HepG2 (cell line): ENCODE results near the gene PRDM15. TPM values are rescaled to one million over a fixed set of nuclear protein-coding genes. Genes with fewer than 3 reads are reported as not detected.

ENCODE experiments used
- CBX1 ChIP-seq: IDR thresholded peaks from one replicate; pipeline ENCODE4 v1.6.1; 2016; ENCODE audit warnings: antibody characterized with exemption, low read depth
- KAT8 ChIP-seq: IDR thresholded peaks from 2 replicates; pipeline ENCODE4 v1.6.1; 2016; ENCODE audit warnings: missing genetic modification reagents, missing compliant biosample characterization
- PCBP1 ChIP-seq: fragments of 200-400 bp; formaldehyde crosslinking; IDR thresholded peaks from 2 replicates; pipeline ENCODE4 v1.6.1; 2017; ENCODE audit warnings: mild to moderate bottlenecking, low read depth, low read length, borderline replicate concordance
- POLR2G ChIP-seq: fragments of 200-400 bp; formaldehyde crosslinking; IDR thresholded peaks from 2 replicates; pipeline ENCODE4 v1.6.1; 2018; ENCODE audit warnings: mild to moderate bottlenecking, low read depth, low read length, moderate library complexity
- REL ChIP-seq: sonication (generic); formaldehyde crosslinking; conservative IDR thresholded peaks from 2 replicates; pipeline ENCODE4 v1.8.0; 2022; ENCODE audit warnings: mild to moderate bottlenecking, missing genetic modification reagents, moderate library complexity
- RFX5 ChIP-seq: IDR thresholded peaks from 2 replicates; pipeline ENCODE4 v1.6.1; 2011; ENCODE audit warnings: low read depth, low read length, improper control_type of control experiment
- ZFP36 ChIP-seq: fragments of 150-350 bp; IDR thresholded peaks from 2 replicates; pipeline ENCODE4 v1.6.1; 2018; ENCODE audit warnings: borderline replicate concordance, low read length, low read depth; ENCODE audit not compliant: partially characterized antibody
- ZNF253 ChIP-seq: sonication (generic); formaldehyde crosslinking; IDR thresholded peaks from 2 replicates; pipeline ENCODE4 v1.8.0; 2022; ENCODE audit warnings: mild to moderate bottlenecking, missing genetic modification reagents, borderline replicate concordance
- ZNF768 ChIP-seq: sonication (generic); formaldehyde crosslinking; IDR thresholded peaks from 2 replicates; pipeline ENCODE4 v1.4.0; 2020; ENCODE audit warnings: missing genetic modification reagents
- polyA plus RNA-seq, 8 experiments: library from polyadenylated mRNA; depleted of rRNA in 3 of 8; stranded (reverse) in 7 of 8; unstranded in 1 of 8; fragments of >200 nt; fragmentation: Illumina TruSeq in 4 of 8; extraction: Trizol in 4 of 8; gene quantifications; 2 replicates each; pipeline versions ENCODE4 v1.2.1 to v1.2.3, GENCODE V29; 2011 to 2016; ENCODE audit warnings: low read depth in 4 of 8, missing spikeins in 1 of 8, mixed read lengths in 1 of 8; ENCODE audit not compliant: insufficient read depth in 1 of 8
- total RNA-seq, 5 experiments: library from RNA; depleted of rRNA; stranded (reverse); fragments of >200 nt; fragmentation: Illumina TruSeq; extraction: Trizol; gene quantifications; 2 replicates each; pipeline ENCODE4 v1.2.3, GENCODE V29; 2016; ENCODE audit warnings: low read depth in 1 of 5
- TF ChIP-seq, protein P1 (sequence below): sonication (generic); formaldehyde crosslinking; IDR thresholded peaks from 2 replicates; pipeline ENCODE4 v1.4.0; 2020; ENCODE audit warnings: mild to moderate bottlenecking, missing genetic modification reagents
- TF ChIP-seq, protein P2 (sequence below): sonication (generic); formaldehyde crosslinking; IDR thresholded peaks from 2 replicates; pipeline ENCODE4 v1.8.1; 2023; ENCODE audit warnings: missing genetic modification reagents, mild to moderate bottlenecking, borderline replicate concordance
- TF ChIP-seq, protein P3 (sequence below): sonication (generic); formaldehyde crosslinking; IDR thresholded peaks from 2 replicates; pipeline ENCODE4 v1.5.0; 2020; ENCODE audit warnings: missing genetic modification reagents, mild to moderate bottlenecking, borderline replicate concordance
- TF ChIP-seq, protein P4 (sequence below): sonication (generic); formaldehyde crosslinking; IDR thresholded peaks from 2 replicates; pipeline ENCODE4 v1.9.0; 2021; ENCODE audit warnings: missing genetic modification reagents, mild to moderate bottlenecking, borderline replicate concordance
- TF ChIP-seq, protein P5 (sequence below): sonication (generic); formaldehyde crosslinking; IDR thresholded peaks from 2 replicates; pipeline ENCODE4 v1.5.1; 2020; ENCODE audit warnings: missing genetic modification reagents, mild to moderate bottlenecking, borderline replicate concordance

PRDM15 gene
- total and polyA plus RNA-seq, 2 of the 13 experiments (the other 11 are each of a cell fraction or from before 2014, with no cell fraction given) = 4.0 to 6.9 TPM

DNA sequence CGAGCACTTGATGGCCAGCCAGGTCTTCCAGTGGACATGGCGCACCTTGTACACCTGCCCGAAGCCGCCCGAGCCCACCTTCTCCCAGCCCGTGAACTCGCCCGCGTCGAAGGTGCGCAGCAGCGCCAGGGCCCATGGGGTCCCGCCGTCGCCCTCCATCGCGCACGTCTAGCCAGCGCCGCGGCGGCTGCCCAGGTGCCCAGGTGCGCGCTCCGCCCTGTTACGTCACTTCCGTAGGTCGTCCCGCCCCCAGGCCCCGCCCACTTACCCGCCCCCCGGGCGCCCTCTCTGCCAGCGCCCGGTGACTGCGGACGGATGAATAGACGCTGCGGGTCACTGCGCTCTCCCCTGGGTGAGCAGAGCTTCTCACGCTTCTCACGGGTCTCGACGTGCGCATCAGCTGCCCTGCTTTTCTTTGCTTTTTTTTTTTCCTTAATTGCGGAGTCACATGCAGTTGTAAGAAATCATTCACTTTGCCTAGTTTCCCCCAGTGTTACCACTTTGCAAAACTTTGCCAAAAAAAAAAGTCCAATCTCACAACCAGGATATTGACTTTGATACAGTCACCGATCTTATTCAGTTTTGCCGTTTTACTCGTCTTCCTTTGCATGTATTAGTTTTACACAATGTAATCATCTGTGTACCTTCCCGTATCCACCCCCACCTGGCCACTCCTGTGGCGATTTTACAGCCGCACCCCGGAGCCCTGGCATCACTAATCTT lies 112.1 kb downstream of the PRDM15 start, which contains the start of gene RIPK4 (continued):
- TF ChIP-seq, protein P1, sequence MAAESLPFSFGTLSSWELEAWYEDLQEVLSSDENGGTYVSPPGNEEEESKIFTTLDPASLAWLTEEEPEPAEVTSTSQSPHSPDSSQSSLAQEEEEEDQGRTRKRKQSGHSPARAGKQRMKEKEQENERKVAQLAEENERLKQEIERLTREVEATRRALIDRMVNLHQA (CRISPR knock-in tag) = no peak
- TF ChIP-seq ZNF768 (CRISPR knock-in tag) = no peak; the same call in 1 of the 2 replicates
- no peak for TF ChIP-seq PCBP1
- TF ChIP-seq ZNF253 (CRISPR knock-in tag) = no peak
- no peak for TF ChIP-seq ZFP36
- peak; percentile 74 for TF ChIP-seq POLR2G
- TF ChIP-seq, protein P2, sequence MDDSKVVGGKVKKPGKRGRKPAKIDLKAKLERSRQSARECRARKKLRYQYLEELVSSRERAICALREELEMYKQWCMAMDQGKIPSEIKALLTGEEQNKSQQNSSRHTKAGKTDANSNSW (CRISPR knock-in tag) = no peak
- TF ChIP-seq, protein P3, sequence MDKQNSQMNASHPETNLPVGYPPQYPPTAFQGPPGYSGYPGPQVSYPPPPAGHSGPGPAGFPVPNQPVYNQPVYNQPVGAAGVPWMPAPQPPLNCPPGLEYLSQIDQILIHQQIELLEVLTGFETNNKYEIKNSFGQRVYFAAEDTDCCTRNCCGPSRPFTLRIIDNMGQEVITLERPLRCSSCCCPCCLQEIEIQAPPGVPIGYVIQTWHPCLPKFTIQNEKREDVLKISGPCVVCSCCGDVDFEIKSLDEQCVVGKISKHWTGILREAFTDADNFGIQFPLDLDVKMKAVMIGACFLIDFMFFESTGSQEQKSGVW (CRISPR knock-in tag) = no peak
- no peak for TF ChIP-seq REL (CRISPR knock-in tag)
- no peak for TF ChIP-seq CBX1
- peak; percentile 34 for TF ChIP-seq KAT8 (CRISPR knock-in tag)
- TF ChIP-seq, protein P4, sequence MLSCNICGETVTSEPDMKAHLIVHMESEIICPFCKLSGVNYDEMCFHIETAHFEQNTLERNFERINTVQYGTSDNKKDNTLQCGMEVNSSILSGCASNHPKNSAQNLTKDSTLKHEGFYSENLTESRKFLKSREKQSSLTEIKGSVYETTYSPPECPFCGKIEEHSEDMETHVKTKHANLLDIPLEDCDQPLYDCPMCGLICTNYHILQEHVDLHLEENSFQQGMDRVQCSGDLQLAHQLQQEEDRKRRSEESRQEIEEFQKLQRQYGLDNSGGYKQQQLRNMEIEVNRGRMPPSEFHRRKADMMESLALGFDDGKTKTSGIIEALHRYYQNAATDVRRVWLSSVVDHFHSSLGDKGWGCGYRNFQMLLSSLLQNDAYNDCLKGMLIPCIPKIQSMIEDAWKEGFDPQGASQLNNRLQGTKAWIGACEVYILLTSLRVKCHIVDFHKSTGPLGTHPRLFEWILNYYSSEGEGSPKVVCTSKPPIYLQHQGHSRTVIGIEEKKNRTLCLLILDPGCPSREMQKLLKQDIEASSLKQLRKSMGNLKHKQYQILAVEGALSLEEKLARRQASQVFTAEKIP (CRISPR knock-in tag) = no peak
- TF ChIP-seq RFX5 = no peak
- TF ChIP-seq, protein P5, sequence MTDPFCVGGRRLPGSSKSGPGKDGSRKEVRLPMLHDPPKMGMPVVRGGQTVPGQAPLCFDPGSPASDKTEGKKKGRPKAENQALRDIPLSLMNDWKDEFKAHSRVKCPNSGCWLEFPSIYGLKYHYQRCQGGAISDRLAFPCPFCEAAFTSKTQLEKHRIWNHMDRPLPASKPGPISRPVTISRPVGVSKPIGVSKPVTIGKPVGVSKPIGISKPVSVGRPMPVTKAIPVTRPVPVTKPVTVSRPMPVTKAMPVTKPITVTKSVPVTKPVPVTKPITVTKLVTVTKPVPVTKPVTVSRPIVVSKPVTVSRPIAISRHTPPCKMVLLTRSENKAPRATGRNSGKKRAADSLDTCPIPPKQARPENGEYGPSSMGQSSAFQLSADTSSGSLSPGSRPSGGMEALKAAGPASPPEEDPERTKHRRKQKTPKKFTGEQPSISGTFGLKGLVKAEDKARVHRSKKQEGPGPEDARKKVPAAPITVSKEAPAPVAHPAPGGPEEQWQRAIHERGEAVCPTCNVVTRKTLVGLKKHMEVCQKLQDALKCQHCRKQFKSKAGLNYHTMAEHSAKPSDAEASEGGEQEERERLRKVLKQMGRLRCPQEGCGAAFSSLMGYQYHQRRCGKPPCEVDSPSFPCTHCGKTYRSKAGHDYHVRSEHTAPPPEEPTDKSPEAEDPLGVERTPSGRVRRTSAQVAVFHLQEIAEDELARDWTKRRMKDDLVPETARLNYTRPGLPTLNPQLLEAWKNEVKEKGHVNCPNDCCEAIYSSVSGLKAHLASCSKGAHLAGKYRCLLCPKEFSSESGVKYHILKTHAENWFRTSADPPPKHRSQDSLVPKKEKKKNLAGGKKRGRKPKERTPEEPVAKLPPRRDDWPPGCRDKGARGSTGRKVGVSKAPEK (CRISPR knock-in tag) = no peak
